ENCODE measurements around the gene MLF1. TPM values are rescaled to one million over a fixed set of nuclear protein-coding genes. Genes with fewer than 3 reads are reported as not detected.

The MLF1 gene
- polyA plus RNA-seq, 1 donor: 34.1 TPM

GRCh38 chr3:158590223-158590622, 19.2 kb downstream of the MLF1 start:
- DNase-seq: no peak

DNA sequence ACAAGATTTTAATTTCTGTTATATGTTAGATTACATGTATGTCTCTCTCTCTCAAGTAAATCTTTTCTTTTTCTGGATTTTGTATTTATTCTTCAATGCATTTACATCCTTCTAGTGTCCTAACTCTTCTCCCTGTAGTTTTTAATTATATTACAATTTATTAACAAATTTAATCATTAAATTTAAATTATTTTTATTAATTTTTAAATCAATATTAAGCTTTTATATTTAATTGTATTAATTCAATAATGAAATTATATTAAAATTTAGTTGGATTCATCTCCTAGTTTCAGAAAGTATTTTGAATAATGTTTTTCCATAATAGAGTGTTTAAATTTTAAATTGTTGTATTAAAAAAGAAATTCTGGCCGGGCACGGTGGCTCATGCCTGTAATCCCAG, 29.8 kb downstream of the MLF1 start:
- no peak for DNase-seq

DNA sequence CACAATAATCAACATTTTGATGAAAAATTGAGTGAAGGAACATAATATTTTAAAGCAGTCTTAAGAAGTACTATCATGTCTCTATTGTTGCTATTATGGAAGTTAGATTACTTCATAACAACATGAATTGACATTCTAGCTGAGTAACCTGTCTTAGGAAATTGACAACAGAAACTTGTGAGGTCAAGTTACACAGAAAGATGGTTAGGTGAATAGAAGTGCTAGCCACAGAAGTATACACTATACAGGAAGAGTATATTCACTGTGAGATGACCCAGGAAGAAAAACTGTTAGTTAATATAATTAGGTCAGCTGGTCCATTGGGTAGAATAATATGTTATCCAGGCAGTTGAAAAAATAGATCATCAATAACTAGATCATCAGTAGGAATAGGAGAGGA, 31.2 kb downstream of the MLF1 start:
- no peak for DNase-seq

DNA sequence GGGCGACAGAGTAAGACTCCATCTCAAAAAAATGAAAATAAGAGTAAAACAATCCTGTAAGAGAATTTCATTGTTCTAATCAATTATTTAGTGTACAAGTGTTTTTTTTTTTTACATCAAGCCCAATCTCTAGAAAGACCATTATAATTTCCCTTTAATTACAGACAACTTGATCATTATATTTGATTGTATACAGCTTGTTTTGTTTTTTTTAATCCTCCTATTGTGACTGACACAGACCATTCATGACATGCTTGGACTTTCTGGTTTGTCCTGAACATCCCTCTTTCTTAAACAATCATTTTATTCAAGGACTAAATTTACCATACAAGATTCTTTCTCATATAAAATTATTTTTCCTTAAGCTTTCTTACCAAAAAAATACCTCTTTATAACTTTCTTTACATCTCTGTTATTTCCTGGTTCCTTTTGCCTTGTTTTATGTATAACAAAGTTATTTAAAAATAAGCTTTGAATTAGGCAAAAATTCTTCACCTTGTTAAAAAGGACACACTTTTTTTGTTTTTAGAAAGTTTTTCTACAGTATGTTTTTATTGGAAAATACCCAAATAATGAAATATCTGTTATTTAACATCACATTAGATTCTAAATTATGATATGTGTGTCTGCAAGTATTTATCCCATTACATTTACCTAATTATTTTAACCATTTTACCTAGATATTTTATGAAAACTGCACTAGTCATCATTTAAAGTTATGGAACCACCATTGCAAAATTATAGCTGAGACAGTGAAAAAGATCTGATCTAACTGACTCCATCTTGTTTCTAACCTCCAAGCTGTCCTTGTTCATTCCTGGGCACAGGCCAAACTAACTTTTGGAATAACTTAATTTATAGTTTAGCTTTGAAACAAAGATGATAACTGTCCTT, 47.2 kb downstream of the MLF1 start:
- no peak for DNase-seq

GRCh38 chr3:158625881-158626280, 54.9 kb downstream of the MLF1 start:
- DNase-seq: no peak

DNA sequence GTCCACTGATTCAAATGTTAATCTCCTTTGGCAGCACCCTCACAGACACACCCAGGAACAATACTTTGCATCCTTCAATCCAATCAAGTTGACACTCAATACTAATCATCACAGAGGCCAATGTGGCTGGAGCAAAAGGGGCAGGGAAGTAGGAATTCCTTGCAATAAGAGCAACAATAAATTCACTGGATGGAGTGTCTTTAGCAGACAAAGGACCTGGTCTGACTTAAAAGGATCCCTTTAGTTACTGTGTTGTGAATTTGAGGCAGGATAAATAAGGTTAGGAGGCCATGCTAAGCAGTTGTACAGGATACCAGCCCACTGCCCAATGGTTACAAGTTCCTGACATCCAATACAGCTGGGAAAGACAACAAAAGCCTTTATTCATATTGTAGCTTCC, 61.0 kb downstream of the MLF1 start:
- DNase-seq: no peak

GRCh38 chr3:158640646-158641045, 69.7 kb downstream of the MLF1 start:
- no peak for DNase-seq

DNA sequence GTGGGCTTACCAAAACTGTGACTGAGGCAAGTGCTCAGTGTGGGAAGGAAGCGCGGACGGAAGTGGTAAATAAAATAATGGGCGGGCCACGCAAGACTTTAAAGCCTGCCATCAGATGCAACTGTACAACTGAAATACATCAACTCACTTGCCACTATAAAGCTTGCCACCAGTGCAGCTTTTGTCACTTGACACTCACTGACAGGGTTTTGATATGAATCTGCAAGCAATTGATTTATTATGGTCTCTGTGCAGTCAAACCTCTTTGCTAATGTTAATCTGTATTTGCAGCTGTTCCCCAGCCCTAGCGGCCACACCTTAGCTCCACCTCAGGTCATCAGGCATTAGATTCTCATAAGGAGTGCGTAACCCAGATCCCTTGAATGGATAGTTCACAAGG, 71.0 kb downstream of the MLF1 start:
- DNase-seq: no peak

- DNase-seq: no peak
These were observed 71.6 kb downstream of the MLF1 start for GRCh38 chr3:158642474-158643210.

GRCh38 chr3:158644345-158644908, 73.4 kb downstream of the MLF1 start, which contains the start of gene GFM1:
TSS of gene GFM1 (plus strand) at chr3:158644527. CDS start at chr3:158644635, 108 bp downstream.
- DNase-seq: peak; percentile 94

- DNase-seq: no peak
These were observed 78.8 kb downstream of the MLF1 start for GRCh38 chr3:158649791-158650190.

DNA sequence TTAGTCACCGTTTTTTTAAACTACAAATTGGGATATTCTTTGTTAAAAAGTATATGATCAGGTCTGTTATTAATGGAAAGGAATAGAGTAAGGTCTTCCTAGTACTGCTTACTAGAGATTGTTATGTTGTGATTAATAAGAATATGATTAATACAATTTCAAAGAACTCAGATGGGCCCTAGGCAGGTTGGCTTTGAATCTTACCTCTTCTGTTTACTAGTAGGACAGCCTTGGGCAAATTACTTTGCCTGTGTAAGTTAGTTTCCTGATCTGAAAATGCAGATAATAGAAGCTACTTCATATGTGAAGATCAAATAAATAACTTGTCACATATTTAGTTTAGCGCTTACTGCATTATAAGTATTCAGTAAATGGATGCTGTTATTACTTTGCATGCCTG, 80.2 kb downstream of the MLF1 start:
- no peak for DNase-seq

GRCh38 chr3:158652463-158652862, 81.5 kb downstream of the MLF1 start:
- no peak for DNase-seq

Other genes starting within 250 kb of the MLF1 start
- 29.7 TPM for gene GFM1, start 73.3 kb downstream of the MLF1 start, polyA plus RNA-seq (ENCODE audit: insufficient read length)
- 17.8 TPM for gene LXN, start 101.5 kb downstream of the MLF1 start, polyA plus RNA-seq (ENCODE audit: insufficient read length)
- 3.3 TPM for gene RARRES1, start 161.3 kb downstream of the MLF1 start, polyA plus RNA-seq (ENCODE audit: insufficient read length)
- 25.6 TPM for gene MFSD1, start 230.9 kb downstream of the MLF1 start, polyA plus RNA-seq (ENCODE audit: insufficient read length)

Data from hindlimb muscle (tissue), 1 donor.